ENCODE results near the gene NTRK2. TPM values are rescaled to one million over a fixed set of nuclear protein-coding genes. Genes with fewer than 3 reads are reported as not detected.

NTRK2 gene
- total RNA-seq, 2 donors from 2014 or later = 11.9 to 30.1 TPM

GRCh38 chr9:84925225-84925872 is 255.8 kb downstream of the NTRK2 start:
- no peak for TF ChIP-seq CTCF (IDR thresholded peaks at IDR 0.05)
- Histone ChIP-seq H3K27ac (no peak overlapping the region), H3K4me3 (no peak overlapping the region), H3K4me1 (peaks cover 0 to 9% of the 10 kb centered on the region in 2 donors), H3K27me3 (no peaks in the 10 kb centered on the region), H3K9me3 (no peaks in the 10 kb centered on the region), H3K36me3 (no peaks in the 10 kb centered on the region)
- no peak for DNase-seq (ENCODE audit: low spot score)

GRCh38 chr9:84926793-84927192 is 257.3 kb downstream of the NTRK2 start:
- DNase-seq (ENCODE audit: low spot score) = no peak
- Histone ChIP-seq H3K9me3 (no peaks in the 10 kb centered on the region), H3K4me1 (no peaks in the 10 kb centered on the region), H3K4me3 (no peak overlapping the region), H3K36me3 (no peaks in the 10 kb centered on the region), H3K27me3 (no peaks in the 10 kb centered on the region), H3K27ac (no peak overlapping the region)
- TF ChIP-seq CTCF (IDR thresholded peaks at IDR 0.05) = no peak

GRCh38 chr9:84928419-84928818 is 258.9 kb downstream of the NTRK2 start:
- no peak for DNase-seq (ENCODE audit: low spot score)
- Histone ChIP-seq H3K27ac (no peak overlapping the region), H3K36me3 (no peaks in the 10 kb centered on the region), H3K4me3 (no peak overlapping the region), H3K9me3 (no peaks in the 10 kb centered on the region), H3K27me3 (no peaks in the 10 kb centered on the region), H3K4me1 (no peaks in the 10 kb centered on the region)
- no peak for TF ChIP-seq CTCF (IDR thresholded peaks at IDR 0.05)

GRCh38 chr9:84929068-84929467 is 259.5 kb downstream of the NTRK2 start:
- no peak for DNase-seq (ENCODE audit: low spot score)
- H3K27me3 ChIP-seq = no peaks in the 10 kb centered on the region
- no peak overlapping the region for H3K27ac ChIP-seq
- H3K4me3 ChIP-seq = no peak overlapping the region
- no peaks in the 10 kb centered on the region for H3K4me1 ChIP-seq
- H3K36me3 ChIP-seq = no peaks in the 10 kb centered on the region
- no peak for TF ChIP-seq CTCF (IDR thresholded peaks at IDR 0.05)
- H3K9me3 ChIP-seq = no peaks in the 10 kb centered on the region

GRCh38 chr9:84932915-84933527 is 263.5 kb downstream of the NTRK2 start:
- Histone ChIP-seq H3K4me3 (no peak overlapping the region), H3K36me3 (no peaks in the 10 kb centered on the region), H3K27me3 (no peaks in the 10 kb centered on the region), H3K4me1 (no peaks in the 10 kb centered on the region), H3K27ac (no peak overlapping the region), H3K9me3 (no peaks in the 10 kb centered on the region)
- DNase-seq (ENCODE audit: low spot score) = no peak
- peak in 1 of 2 donors; percentile 12 for TF ChIP-seq CTCF (IDR thresholded peaks at IDR 0.05)
